HG03025 (cell line): ENCODE results near the gene POT1.
"Not testable (repeated sequence)": the region's sequence is repeated elsewhere in the genome, so short reads cannot be mapped to it uniquely, and the experiment has no call there.

Experiments used
- ATAC-seq: cut with Tn5 transposase; IDR thresholded peaks from one replicate; pipeline ENCODE4 v1.9.1; 2021; ENCODE audit warnings: mild to moderate bottlenecking, moderate library complexity; ENCODE audit not compliant: unreplicated experiment, low FRiP score

Gene POT1

GRCh38 chr7:124929467-124930172, at the start of gene POT1:
Gene POT1, minus strand, starts transcription at chr7:124929825. Its CDS starts 32,652 bp downstream, at chr7:124897173.
- peak; percentile 99 for ATAC-seq

- ATAC-seq = not testable (repeated sequence)
These were observed 45.5 kb upstream of the POT1 start for GRCh38 chr7:124975131-124975530.

- ATAC-seq = no peak
These were observed 35.9 kb upstream of the POT1 start for GRCh38 chr7:124965553-124965952.

GRCh38 chr7:124959676-124960075, 30.1 kb upstream of the POT1 start:
- ATAC-seq = no peak

- ATAC-seq = not testable (repeated sequence)
These were observed 28.3 kb upstream of the POT1 start for GRCh38 chr7:124957952-124958351.

- no peak for ATAC-seq
These were observed 26.5 kb upstream of the POT1 start for GRCh38 chr7:124956160-124956559.

- ATAC-seq = no peak
These were observed 25.2 kb upstream of the POT1 start for GRCh38 chr7:124954790-124955189.

GRCh38 chr7:124945680-124946079, 16.1 kb upstream of the POT1 start:
- ATAC-seq = no peak

- ATAC-seq = no peak
These were observed 13.8 kb upstream of the POT1 start for GRCh38 chr7:124943472-124943871.

- ATAC-seq = no peak
These were observed 12.8 kb upstream of the POT1 start for GRCh38 chr7:124942399-124942798.

- no peak for ATAC-seq
These were observed 10.7 kb upstream of the POT1 start for GRCh38 chr7:124940306-124940705.

GRCh38 chr7:124938128-124938527, 8.5 kb upstream of the POT1 start:
- ATAC-seq = no peak

GRCh38 chr7:124937076-124937475, 7.5 kb upstream of the POT1 start:
- no peak for ATAC-seq

- ATAC-seq = no peak
These were observed 5.2 kb upstream of the POT1 start for GRCh38 chr7:124934841-124935240.

GRCh38 chr7:124930655-124931597, 1.3 kb upstream of the POT1 start:
- ATAC-seq = no peak

- ATAC-seq = no peak
These were observed 573 bp upstream of the POT1 start for GRCh38 chr7:124930173-124930623.

- no peak for ATAC-seq
These were observed 4.7 kb downstream of the POT1 start for GRCh38 chr7:124924906-124925305.

GRCh38 chr7:124922200-124922599, 7.4 kb downstream of the POT1 start:
- no peak for ATAC-seq

- no peak for ATAC-seq
These were observed 9.8 kb downstream of the POT1 start for GRCh38 chr7:124919841-124920240.

GRCh38 chr7:124918662-124919061, 11.0 kb downstream of the POT1 start:
- no peak for ATAC-seq

- ATAC-seq = peak; percentile 68
These were observed 14.4 kb downstream of the POT1 start for GRCh38 chr7:124915242-124915641.
